D721Med (cell line): ENCODE results near the gene PCNP.

ENCODE experiments used
- DNase-seq: peaks from one replicate; pipeline ENCODE4 v3.0.0; 2011; ENCODE audit warnings: low spot score; ENCODE audit not compliant: insufficient read length
- FAIRE-seq: peaks from 2 replicates; lab custom pipeline; 2011; peaks lifted over from hg19 to GRCh38; lab: Jason Lieb, UNC
- CTCF ChIP-seq: IDR thresholded peaks from 2 replicates; pipeline ENCODE4 v1.5.1; 2012; ENCODE audit warnings: mild to moderate bottlenecking, control low read depth; ENCODE audit not compliant: insufficient read depth; ENCODE audit errors: missing control alignments

The PCNP gene

GRCh38 chr3:101573449-101574387 lies at the start of gene PCNP:
TSS of gene PCNP (plus strand) at chr3:101574180. CDS start at chr3:101574216, 36 bp downstream.
- TF ChIP-seq CTCF, result peak; percentile 82
- FAIRE-seq (no peak), DNase-seq (peak; percentile 22)

GRCh38 chr3:101527441-101527840 lies 46.5 kb upstream of the PCNP start:
- no peak for DNase-seq
- TF ChIP-seq CTCF, result no peak
- FAIRE-seq, result no peak

GRCh38 chr3:101527906-101528305 lies 46.1 kb upstream of the PCNP start:
- no peak for TF ChIP-seq CTCF
- DNase-seq (no peak), FAIRE-seq (no peak)

GRCh38 chr3:101529816-101530685 lies 43.9 kb upstream of the PCNP start:
- TF ChIP-seq CTCF, result no peak
- FAIRE-seq (no peak), DNase-seq (no peak)

GRCh38 chr3:101530686-101531047 lies 43.3 kb upstream of the PCNP start:
- TF ChIP-seq CTCF, result no peak
- FAIRE-seq, result no peak
- DNase-seq, result no peak

GRCh38 chr3:101531473-101532086 lies 42.4 kb upstream of the PCNP start:
- no peak for TF ChIP-seq CTCF
- DNase-seq (no peak), FAIRE-seq (no peak)
